Measurements from ENCODE around the gene PPP4R3A.

GRCh38 chr14:91506226-91506625 lies 3.9 kb downstream of the PPP4R3A start:
- TF ChIP-seq HDGF (IDR thresholded peaks at IDR 0.05; ENCODE audit: borderline replicate concordance) (no peak), PKNOX1 (IDR thresholded peaks at IDR 0.05) (no peak), SP1 (IDR thresholded peaks at IDR 0.05) (no peak), TARDBP (IDR thresholded peaks at IDR 0.05) (no peak), BHLHE40 (IDR thresholded peaks at IDR 0.05; ENCODE audit: borderline replicate concordance) (no peak), FOXK2 (IDR thresholded peaks at IDR 0.05) (no peak)
